ENCODE results near the gene INHBA. TPM values are rescaled to one million over a fixed set of nuclear protein-coding genes. Genes with fewer than 3 reads are reported as not detected.
A peak's percentile ranks its signal among the peaks of the same experiment; 100 is the strongest.

Gene INHBA
- total RNA-seq, 1 experiment from 2014 or later = 1.0 TPM

DNA sequence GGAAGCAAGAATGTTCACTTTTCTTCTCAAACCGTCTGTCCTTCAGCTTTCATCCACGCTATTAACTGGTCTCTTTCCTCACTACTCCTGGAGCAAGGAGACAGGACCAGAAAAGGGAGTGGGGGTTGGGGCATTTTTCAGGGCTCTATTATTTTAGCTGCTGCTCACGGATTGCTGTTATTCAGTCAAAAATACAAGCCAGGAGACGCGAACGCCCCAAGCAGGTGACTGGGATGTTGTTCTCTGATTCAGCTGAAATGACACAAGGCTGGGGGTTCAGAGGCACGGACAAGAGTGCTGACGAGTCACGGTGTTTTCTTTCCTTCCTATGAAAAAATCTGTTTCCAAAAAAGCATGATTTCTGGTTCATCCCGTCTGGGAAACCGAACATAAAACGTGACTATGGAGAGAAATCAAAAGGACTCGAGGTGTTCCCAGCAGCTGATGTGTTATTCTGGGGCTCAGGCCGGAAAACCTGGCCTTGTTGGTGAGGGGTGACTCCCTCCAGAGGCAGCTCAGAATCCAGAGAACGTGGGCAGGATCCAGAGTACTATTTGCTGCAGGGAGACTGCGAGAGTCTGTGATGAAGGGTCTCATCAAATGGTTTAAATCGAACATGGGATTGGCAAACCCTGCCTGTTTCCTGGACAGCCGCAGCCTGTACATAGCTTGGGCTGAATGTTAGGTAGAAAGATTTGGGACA is 3.5 kb upstream of the INHBA start:
- no peak for TF ChIP-seq TP53 (CRISPR knock-in tag; IDR thresholded peaks at IDR 0.05)
- TF ChIP-seq GTF2I (CRISPR knock-in tag; conservative IDR thresholded peaks at IDR 0.05) = no peak
- no peak for TF ChIP-seq FOXP1 (CRISPR knock-in tag; IDR thresholded peaks at IDR 0.05; ENCODE audit: borderline replicate concordance)
- TF ChIP-seq RELA (CRISPR knock-in tag; IDR thresholded peaks at IDR 0.05; ENCODE audit: borderline replicate concordance) = no peak
- TF ChIP-seq, protein P1, sequence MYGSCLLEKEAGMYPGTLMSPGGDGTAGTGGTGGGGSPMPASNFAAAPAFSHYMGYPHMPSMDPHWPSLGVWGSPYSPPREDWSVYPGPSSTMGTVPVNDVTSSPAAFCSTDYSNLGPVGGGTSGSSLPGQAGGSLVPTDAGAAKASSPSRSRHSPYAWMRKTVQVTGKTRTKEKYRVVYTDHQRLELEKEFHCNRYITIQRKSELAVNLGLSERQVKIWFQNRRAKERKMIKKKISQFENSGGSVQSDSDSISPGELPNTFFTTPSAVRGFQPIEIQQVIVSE (CRISPR knock-in tag; IDR thresholded peaks at IDR 0.05; ENCODE audit: borderline replicate concordance) = no peak
- TF ChIP-seq ATF1 (CRISPR knock-in tag; IDR thresholded peaks at IDR 0.05) = no peak
- TF ChIP-seq TEAD1 (CRISPR knock-in tag; IDR thresholded peaks at IDR 0.05) = no peak
- TF ChIP-seq ZBTB21 (CRISPR knock-in tag; IDR thresholded peaks at IDR 0.05; ENCODE audit: borderline replicate concordance) = no peak
- no peak for TF ChIP-seq MYBL2 (CRISPR knock-in tag; IDR thresholded peaks at IDR 0.05)
- TF ChIP-seq, protein P2, sequence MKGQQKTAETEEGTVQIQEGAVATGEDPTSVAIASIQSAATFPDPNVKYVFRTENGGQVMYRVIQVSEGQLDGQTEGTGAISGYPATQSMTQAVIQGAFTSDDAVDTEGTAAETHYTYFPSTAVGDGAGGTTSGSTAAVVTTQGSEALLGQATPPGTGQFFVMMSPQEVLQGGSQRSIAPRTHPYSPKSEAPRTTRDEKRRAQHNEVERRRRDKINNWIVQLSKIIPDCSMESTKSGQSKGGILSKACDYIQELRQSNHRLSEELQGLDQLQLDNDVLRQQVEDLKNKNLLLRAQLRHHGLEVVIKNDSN (CRISPR knock-in tag; IDR thresholded peaks at IDR 0.05) = no peak
- TF ChIP-seq, protein P3, sequence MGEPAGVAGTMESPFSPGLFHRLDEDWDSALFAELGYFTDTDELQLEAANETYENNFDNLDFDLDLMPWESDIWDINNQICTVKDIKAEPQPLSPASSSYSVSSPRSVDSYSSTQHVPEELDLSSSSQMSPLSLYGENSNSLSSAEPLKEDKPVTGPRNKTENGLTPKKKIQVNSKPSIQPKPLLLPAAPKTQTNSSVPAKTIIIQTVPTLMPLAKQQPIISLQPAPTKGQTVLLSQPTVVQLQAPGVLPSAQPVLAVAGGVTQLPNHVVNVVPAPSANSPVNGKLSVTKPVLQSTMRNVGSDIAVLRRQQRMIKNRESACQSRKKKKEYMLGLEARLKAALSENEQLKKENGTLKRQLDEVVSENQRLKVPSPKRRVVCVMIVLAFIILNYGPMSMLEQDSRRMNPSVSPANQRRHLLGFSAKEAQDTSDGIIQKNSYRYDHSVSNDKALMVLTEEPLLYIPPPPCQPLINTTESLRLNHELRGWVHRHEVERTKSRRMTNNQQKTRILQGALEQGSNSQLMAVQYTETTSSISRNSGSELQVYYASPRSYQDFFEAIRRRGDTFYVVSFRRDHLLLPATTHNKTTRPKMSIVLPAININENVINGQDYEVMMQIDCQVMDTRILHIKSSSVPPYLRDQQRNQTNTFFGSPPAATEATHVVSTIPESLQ (CRISPR knock-in tag; IDR thresholded peaks at IDR 0.05) = no peak
- TF ChIP-seq, protein P4, sequence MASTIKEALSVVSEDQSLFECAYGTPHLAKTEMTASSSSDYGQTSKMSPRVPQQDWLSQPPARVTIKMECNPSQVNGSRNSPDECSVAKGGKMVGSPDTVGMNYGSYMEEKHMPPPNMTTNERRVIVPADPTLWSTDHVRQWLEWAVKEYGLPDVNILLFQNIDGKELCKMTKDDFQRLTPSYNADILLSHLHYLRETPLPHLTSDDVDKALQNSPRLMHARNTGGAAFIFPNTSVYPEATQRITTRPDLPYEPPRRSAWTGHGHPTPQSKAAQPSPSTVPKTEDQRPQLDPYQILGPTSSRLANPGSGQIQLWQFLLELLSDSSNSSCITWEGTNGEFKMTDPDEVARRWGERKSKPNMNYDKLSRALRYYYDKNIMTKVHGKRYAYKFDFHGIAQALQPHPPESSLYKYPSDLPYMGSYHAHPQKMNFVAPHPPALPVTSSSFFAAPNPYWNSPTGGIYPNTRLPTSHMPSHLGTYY (CRISPR knock-in tag; IDR thresholded peaks at IDR 0.05) = no peak
- TF ChIP-seq FOXK1 (CRISPR knock-in tag; IDR thresholded peaks at IDR 0.05) = no peak
- TF ChIP-seq NR2C2 (CRISPR knock-in tag; IDR thresholded peaks at IDR 0.05) = no peak
- no peak for TF ChIP-seq ZNF263 (CRISPR knock-in tag; IDR thresholded peaks at IDR 0.05; ENCODE audit: low read depth)
- no peak for TF ChIP-seq MXD4 (CRISPR knock-in tag; IDR thresholded peaks at IDR 0.05; ENCODE audit: borderline replicate concordance)
- Mint-ChIP-seq H3K27ac (no peak overlapping the region), H3K4me3 (peak overlapping the region; percentile 72), H3K36me3 (no peaks in the 10 kb centered on the region), H3K27me3 (ENCODE audit: low read depth) (peaks cover 28% of the 10 kb centered on the region), H3K4me1 (peaks cover 48% of the 10 kb centered on the region), H3K9me3 (no peaks in the 10 kb centered on the region)
- ChIA-PET POLR2A (no interaction called here), CTCF (interaction anchor here (0.7 to 3.1 kb wide), 24 partner anchors 8 to 1025 kb away, joined by 3 to 31 read pairs (median 6); no protein-coding TSS in a partner anchor)
- DNase-seq (ENCODE audit: low spot score) (no peak), ATAC-seq (no peak)

DNA sequence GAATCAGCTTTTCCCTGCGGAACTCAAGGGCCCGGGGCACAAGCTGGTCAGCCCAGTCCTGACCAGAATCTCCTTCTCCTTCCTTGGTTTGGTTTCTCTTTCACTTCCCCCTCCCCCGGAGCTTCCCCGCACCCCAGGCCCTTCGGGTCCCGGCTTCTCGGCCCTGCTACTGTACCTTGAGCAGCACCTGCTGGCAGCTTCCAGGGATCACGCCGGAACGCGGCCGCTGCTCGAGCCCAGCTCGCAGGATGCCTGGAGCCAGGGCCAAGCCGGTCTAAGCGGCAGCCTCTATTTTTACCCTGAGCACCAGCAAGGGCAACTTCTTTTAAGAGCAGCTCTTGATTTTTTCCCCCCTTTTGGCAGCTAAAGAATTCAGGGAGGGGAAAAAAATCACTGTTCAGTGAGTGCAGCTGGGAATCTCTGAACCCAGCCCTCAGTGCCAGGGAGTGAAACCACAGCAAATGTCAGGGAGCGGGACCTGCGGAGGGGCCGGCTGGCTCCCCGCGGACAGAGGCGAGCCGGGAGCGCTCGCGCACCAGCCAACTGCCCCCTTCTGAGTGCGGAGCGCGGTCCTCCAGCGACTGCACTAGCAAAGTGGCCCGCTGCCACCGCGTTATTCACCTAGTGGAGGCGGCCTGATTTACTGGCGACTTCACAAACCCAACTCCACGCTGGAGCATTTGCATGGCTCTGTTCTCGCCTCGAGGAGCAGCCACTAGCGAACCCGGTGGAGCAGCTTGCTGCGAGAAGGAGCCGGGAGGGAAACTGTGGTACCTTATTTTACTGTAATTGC is 2.4 kb upstream of the INHBA start:
- Mint-ChIP-seq H3K27me3 (ENCODE audit: low read depth) (peaks cover 28% of the 10 kb centered on the region), H3K36me3 (no peaks in the 10 kb centered on the region), H3K4me1 (peaks cover 53% of the 10 kb centered on the region), H3K4me3 (peak overlapping the region; percentile 72), H3K27ac (no peak overlapping the region), H3K9me3 (no peaks in the 10 kb centered on the region)
- ATAC-seq = peak; percentile 94
- ChIA-PET CTCF (interaction anchor here (0.6 to 3.1 kb wide), 57 partner anchors 9 to 1101 kb away, joined by 3 to 31 read pairs (median 4); no protein-coding TSS in a partner anchor), POLR2A (no interaction called here)
- DNase-seq (ENCODE audit: low spot score) = peak; percentile 94
- TF ChIP-seq, protein P5, sequence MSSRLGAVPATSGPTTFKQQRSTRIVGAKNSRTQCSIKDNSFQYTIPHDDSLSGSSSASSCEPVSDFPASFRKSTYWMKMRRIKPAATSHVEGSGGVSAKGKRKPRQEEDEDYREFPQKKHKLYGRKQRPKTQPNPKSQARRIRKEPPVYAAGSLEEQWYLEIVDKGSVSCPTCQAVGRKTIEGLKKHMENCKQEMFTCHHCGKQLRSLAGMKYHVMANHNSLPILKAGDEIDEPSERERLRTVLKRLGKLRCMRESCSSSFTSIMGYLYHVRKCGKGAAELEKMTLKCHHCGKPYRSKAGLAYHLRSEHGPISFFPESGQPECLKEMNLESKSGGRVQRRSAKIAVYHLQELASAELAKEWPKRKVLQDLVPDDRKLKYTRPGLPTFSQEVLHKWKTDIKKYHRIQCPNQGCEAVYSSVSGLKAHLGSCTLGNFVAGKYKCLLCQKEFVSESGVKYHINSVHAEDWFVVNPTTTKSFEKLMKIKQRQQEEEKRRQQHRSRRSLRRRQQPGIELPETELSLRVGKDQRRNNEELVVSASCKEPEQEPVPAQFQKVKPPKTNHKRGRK (CRISPR knock-in tag; IDR thresholded peaks at IDR 0.05; ENCODE audit: borderline replicate concordance) = no peak
- TF ChIP-seq ZNF416 (CRISPR knock-in tag; IDR thresholded peaks at IDR 0.05) = no peak
- peak; percentile 46; the same call in 1 of the 2 replicates for TF ChIP-seq ETV6 (CRISPR knock-in tag; IDR thresholded peaks at IDR 0.05)
- TF ChIP-seq, protein P6, sequence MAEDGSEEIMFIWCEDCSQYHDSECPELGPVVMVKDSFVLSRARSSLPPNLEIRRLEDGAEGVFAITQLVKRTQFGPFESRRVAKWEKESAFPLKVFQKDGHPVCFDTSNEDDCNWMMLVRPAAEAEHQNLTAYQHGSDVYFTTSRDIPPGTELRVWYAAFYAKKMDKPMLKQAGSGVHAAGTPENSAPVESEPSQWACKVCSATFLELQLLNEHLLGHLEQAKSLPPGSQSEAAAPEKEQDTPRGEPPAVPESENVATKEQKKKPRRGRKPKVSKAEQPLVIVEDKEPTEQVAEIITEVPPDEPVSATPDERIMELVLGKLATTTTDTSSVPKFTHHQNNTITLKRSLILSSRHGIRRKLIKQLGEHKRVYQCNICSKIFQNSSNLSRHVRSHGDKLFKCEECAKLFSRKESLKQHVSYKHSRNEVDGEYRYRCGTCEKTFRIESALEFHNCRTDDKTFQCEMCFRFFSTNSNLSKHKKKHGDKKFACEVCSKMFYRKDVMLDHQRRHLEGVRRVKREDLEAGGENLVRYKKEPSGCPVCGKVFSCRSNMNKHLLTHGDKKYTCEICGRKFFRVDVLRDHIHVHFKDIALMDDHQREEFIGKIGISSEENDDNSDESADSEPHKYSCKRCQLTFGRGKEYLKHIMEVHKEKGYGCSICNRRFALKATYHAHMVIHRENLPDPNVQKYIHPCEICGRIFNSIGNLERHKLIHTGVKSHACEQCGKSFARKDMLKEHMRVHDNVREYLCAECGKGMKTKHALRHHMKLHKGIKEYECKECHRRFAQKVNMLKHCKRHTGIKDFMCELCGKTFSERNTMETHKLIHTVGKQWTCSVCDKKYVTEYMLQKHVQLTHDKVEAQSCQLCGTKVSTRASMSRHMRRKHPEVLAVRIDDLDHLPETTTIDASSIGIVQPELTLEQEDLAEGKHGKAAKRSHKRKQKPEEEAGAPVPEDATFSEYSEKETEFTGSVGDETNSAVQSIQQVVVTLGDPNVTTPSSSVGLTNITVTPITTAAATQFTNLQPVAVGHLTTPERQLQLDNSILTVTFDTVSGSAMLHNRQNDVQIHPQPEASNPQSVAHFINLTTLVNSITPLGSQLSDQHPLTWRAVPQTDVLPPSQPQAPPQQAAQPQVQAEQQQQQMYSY (CRISPR knock-in tag; IDR thresholded peaks at IDR 0.05) = peak; percentile 72; the same call in 1 of the 2 replicates
- TF ChIP-seq, protein P1 (CRISPR knock-in tag; IDR thresholded peaks at IDR 0.05; ENCODE audit: borderline replicate concordance) = no peak
- TF ChIP-seq HMGA2 (CRISPR knock-in tag; IDR thresholded peaks at IDR 0.05) = no peak
- no peak for TF ChIP-seq NR3C1 (CRISPR knock-in tag; conservative IDR thresholded peaks at IDR 0.05; ENCODE audit: low read depth)
- peak; percentile 57; the same call in 1 of the 2 replicates for TF ChIP-seq SP1 (CRISPR knock-in tag; conservative IDR thresholded peaks at IDR 0.05)

Measured in WTC11 (cell line).